ENCODE measurements around the gene NDEL1.

Gene NDEL1

GRCh38 chr17:8459107-8459506 lies 23.4 kb downstream of the NDEL1 start:
- DNase-seq = no peak

DNA sequence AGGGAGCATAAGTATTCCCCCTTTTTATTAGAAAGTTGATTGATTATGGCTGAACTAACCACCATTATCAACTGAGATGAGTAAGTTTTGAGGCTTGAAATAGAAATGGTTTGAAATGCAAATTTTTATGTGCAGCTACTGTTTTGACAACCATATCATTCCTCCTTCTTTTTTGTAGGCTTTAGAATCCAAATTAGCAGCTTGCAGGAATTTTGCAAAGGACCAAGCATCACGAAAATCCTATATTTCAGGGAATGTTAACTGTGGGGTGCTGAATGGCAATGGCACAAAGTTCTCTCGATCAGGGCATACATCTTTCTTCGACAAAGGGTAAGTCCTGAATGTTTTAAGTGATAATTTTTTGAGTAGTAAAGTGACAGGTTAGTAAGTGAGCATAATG lies 24.1 kb downstream of the NDEL1 start:
- DNase-seq = no peak

GRCh38 chr17:8462564-8462963 lies 26.9 kb downstream of the NDEL1 start:
- no peak for DNase-seq

DNA sequence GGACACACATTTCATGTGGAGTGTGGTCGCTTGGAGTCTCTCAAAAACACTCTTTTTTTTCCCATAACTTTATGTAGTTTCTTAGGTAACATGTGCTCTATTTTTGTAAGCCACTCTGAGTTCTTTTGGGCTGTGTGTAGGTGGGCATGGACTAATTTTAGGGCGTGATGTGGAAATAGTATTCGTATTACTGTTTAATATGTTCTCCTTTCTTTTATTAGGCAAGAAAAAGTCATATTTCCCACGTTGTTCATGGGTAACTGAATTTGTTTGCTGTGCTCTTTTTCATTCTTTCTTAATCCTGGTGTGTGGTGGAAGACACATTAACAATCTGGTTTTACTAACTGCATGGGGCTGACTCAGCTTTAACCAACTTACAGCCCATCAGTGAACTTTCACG lies 27.4 kb downstream of the NDEL1 start:
- DNase-seq = no peak

GRCh38 chr17:8464941-8465340 lies 29.3 kb downstream of the NDEL1 start:
- DNase-seq = no peak

GRCh38 chr17:8465356-8465755 lies 29.7 kb downstream of the NDEL1 start:
- DNase-seq = no peak

DNA sequence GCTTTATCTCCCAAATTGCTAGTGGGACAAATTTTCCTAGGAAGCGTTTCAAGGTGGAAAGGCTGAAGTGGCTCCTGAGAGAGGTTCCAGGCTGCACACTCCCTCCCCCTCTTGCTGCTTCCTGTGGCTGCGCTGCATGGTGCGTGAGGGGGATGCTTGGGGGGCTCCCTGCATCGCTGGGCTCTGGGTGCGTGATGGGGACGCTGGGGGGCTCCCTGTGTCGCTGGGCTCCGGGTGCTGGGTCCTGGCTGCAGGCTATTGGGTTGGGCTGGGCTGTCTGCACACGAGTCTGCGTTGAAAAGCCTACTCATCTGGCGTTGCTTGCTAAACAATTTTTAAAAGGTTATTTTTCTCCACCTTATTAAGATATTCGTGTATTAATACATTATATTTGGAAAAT lies 30.1 kb downstream of the NDEL1 start:
- DNase-seq = no peak

- DNase-seq = no peak
Observed at GRCh38 chr17:8466456-8466855, 30.8 kb downstream of the NDEL1 start.

- no peak for DNase-seq
Observed at GRCh38 chr17:8466873-8467272, 31.2 kb downstream of the NDEL1 start.

DNA sequence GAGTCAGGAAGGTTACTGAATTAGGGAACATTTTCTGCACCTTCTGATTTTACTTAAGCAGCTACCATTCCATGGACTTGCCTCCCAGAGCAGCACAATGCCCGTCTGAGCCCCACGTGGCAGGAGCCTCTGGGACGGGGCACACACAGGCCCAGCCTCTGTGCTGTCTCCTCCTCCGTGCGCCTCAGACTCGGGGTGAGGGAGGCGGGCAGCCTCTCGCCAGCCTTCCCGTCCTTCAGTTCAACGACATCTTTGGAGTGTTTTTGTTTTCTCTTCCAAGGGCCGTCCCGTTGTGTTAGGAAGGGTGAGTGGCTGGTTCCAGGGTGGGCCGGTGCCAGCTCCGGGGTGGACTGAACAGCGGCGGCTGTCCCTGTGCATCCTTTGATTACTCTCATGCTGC lies 31.8 kb downstream of the NDEL1 start:
- no peak for DNase-seq

GRCh38 chr17:8468127-8468526 lies 32.4 kb downstream of the NDEL1 start:
- no peak for DNase-seq

- no peak for DNase-seq
Observed at GRCh38 chr17:8468980-8469379, 33.3 kb downstream of the NDEL1 start.

GRCh38 chr17:8469964-8470363 lies 34.3 kb downstream of the NDEL1 start:
- no peak for DNase-seq

DNA sequence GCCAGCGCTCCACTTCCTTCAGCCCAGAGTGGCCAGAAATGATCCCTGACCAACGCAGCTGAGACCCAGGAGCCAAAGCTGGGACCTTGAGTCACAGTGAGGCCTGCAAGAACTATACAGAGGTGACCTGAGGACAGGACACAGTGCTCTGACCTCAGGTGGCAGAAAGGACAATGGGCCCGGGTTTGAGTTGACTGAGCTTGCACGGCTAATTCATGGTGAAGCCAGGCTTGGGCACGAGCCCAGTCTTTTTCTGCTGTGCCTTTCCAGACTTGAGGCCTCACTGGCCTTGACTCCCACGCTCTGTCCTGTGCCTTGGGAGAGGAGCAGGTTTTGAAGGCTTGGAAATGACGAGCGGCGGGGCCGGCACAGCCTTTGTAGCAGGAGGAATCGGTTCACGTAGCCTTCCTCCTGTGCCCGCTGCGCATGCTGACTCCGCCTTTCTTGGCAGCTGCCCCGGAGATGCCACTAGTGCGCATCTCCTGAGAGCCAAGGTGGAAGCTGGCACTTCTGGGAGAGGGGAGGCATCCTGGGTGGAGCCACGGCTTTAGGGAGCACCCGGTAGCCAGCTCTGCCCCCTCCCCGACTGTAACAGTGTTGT lies 34.9 kb downstream of the NDEL1 start:
- no peak for DNase-seq

DNA sequence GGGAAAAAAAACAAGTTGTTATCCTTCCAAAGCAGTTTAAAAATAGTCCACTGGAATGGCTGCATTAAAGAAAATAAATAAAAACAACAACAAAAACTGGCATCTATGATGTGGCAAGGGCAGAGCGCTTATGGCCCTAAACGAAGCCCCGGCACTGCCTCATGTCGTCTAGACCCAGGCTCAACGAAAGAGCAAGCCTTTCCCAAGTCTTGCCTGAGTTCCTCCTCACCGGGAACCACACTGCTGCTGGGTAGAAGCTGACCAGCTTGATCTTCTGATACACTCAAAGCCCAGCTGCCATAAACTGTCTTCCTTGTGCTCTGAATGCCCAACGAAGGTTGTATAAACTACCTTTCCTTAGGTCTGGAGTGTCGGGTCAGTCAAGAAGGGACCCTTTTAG lies 37.0 kb downstream of the NDEL1 start:
- no peak for DNase-seq

GRCh38 chr17:8473451-8474192 lies 37.9 kb downstream of the NDEL1 start:
- DNase-seq = no peak

DNA sequence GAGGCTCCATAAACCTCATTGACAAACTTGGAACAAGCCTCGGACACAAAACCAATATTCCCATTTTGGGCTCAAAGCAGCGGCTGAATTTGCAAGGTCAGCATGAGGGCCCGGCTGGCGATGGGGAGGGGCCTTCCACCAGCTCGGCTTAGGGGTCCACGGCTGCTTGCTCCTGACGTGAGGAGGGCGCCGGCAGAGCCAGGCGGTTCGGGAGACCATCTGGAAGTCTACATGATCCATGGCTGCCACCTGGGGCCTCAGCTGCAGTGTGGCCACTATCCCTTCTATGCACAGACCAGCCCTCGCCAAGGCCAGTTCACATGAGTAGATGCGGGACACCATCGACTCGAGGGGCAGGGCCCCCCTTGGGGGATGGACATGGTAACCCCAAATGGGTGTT lies 39.1 kb downstream of the NDEL1 start:
- no peak for DNase-seq

DNA sequence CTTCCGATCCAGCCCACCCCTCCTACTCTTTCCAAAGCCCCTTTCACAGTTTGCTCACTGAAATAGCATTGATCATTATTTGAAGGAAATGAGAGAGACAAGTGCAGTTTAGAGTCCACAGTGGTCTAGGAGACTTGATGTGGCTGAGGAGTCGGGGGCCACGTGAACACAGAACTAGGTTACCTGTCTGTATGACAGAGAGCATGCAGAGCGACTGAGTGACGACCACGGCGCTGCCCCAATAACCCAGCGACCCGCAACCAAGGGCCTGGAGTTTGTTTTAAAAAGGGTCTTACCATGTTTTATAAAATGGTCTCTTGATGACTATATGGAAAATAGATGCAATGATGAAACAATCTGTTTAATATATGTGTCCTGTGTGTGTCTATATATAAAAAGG lies 39.5 kb downstream of the NDEL1 start:
- no peak for DNase-seq

DNA sequence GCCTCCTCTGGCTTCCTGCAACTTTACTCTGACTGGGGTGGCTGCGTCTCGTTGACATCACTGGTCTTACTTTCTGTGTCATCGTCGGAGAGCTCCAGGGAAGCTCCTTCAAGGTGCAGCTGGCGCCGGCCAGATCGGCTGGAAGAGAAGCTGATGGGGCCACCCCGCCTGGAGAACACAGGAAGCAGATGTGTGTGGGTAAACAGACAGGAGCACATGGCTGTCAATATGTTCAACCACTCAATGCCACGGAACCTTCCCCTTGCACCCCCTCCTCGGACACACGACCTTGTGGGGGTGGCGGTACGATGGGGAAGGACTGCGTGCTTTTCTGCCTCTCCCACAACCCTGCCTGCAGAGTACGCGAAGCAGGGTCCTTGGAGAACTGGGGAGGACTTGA lies 40.1 kb downstream of the NDEL1 start:
- DNase-seq = no peak

DNA sequence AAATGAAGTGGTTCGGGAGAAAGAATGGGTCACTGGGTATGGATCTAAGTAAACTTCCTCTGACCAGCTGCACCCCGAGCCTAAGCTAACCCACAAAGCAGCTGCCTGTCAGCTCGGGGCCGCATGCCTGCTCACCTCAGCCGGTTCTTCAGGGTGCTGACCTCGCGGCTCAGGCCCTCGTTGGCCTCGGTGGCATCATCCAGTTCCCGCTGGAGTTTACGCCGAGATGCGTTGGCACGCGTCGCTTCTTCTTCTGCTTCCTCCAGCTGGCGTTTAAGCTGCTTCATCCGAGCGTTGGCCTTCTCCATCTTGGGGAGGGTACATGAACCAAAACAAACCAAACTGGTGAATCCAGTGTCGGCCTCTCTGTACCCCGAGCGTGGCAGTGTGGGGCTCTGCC lies 41.1 kb downstream of the NDEL1 start:
- DNase-seq = no peak

DNA sequence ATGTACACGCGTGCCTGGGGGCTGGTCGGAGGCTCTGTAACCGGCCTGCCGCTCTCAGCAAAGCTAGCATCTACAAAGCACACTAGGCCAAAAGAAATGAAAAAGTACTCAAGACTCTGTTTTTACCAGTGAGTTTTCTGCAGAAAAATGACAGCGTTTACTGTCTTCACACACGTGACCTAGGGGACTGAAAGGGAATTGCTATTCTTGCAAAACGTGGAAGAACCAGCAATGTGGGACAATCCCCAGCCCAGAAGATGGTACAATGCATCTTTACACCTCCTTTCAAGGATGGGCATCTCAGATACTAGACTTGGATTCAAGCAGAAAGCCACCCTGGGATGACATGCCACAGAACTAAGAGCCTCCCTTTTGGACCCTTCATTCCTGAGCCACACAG lies 41.5 kb downstream of the NDEL1 start:
- DNase-seq = no peak

GRCh38 chr17:8477715-8478441 lies 42.2 kb downstream of the NDEL1 start:
- DNase-seq = no peak

GRCh38 chr17:8479431-8479947 lies 43.8 kb downstream of the NDEL1 start:
- no peak for DNase-seq
